ENCODE measurements around the gene MED9.

DNA sequence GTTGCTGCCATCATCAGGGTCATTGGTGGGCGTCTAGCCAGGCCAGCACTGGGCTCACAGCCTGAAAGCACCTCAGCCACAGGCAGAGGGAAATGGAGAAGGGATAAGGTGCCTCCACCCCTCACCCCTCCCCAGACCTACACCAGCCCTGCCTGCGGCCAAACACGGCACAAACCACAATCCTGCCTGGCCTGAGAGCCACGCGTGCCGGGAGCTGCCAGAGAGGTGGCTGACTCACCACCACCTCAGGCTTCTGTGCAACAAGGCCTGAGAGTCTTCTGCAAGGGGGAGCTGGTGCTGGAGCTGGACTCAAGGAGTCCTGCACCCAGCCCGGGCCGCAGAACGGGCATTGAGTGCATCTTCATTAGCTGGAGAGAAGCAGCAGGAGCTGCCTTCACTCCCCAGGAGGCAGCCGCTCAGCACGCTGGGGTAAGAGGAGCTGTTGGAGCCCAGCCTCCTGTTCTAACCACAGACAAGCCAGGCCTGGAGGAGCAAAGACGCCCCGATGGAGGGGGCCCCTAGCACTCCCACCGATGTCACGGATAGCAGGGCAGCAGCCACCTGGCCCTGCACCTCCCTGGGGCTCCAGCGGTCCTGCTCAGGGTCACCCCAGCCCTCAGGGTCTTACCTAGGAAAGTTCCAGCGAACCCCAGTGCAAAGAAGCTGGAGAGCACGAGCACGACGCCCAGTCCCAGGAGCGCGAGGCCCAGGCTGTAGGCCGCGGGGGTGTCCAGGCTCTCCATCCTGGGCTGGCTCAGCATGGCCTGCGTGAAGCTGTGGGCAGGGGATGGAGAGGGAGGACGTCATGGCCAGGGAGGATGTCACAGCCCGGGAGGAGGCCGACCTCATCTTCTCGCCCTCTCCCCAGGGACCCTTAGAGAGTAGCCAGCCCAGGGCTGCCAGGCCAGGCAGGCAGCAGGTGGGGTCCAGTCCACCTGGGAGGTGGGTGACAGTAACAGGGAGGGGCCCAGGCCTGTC is 35.4 kb downstream of the MED9 start:
- TF ChIP-seq, protein P1, sequence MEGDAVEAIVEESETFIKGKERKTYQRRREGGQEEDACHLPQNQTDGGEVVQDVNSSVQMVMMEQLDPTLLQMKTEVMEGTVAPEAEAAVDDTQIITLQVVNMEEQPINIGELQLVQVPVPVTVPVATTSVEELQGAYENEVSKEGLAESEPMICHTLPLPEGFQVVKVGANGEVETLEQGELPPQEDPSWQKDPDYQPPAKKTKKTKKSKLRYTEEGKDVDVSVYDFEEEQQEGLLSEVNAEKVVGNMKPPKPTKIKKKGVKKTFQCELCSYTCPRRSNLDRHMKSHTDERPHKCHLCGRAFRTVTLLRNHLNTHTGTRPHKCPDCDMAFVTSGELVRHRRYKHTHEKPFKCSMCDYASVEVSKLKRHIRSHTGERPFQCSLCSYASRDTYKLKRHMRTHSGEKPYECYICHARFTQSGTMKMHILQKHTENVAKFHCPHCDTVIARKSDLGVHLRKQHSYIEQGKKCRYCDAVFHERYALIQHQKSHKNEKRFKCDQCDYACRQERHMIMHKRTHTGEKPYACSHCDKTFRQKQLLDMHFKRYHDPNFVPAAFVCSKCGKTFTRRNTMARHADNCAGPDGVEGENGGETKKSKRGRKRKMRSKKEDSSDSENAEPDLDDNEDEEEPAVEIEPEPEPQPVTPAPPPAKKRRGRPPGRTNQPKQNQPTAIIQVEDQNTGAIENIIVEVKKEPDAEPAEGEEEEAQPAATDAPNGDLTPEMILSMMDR (IDR thresholded peaks at IDR 0.05; ENCODE audit: insufficient read depth, low read length, poor library complexity, severe bottlenecking): no peak
- no peak for TF ChIP-seq EZH2phosphoT487 (conservative IDR thresholded peaks at IDR 0.05; ENCODE audit: low read length)

All from SU-DHL-6 (cell line).